HCT116 (cell line): ENCODE results near the gene ADGRL3. TPM values are rescaled to one million over a fixed set of nuclear protein-coding genes. Genes with fewer than 3 reads are reported as not detected.

Experiments
- ATAC-seq: fragments of 200-7000 bp; cut with Tn5 transposase; 2 replicates; pipeline ENCODE4 v1.9.1; 2020; ENCODE audit warnings: mild to moderate bottlenecking, moderate library complexity
- BruUV-seq: library from RNA; stranded (reverse); fragments of 400-500 nt; replicated peaks from 2 replicates; lab custom pipeline; 2021; lab: Mats Ljungman, UMichigan
- CTCF ChIA-PET: fragments of 300-600 bp; sonication (Branson Sonifier 250); formaldehyde crosslinking; loops from one replicate; lab custom pipeline; 2021; ENCODE audit warnings: antibody characterized with exemption; lab: Charles Lee
- POLR2A ChIA-PET: fragments of 300-600, 350-600 bp; sonication (Branson Sonifier 250); formaldehyde crosslinking; loops from one replicate; lab custom pipeline; 2021; ENCODE audit warnings: antibody characterized with exemption; lab: Charles Lee
- RAD21 ChIA-PET, 2 experiments: fragments of 300-600 bp; sonication (Branson Sonifier 250); formaldehyde crosslinking; loops; one replicate each; lab custom pipeline; 2023; ENCODE audit warnings: low total read pairs in 2 of 2; ENCODE audit not compliant: uncharacterized antibody in 2 of 2, unreplicated experiment in 2 of 2, low non-redundant PET in 1 of 2; lab: Charles Lee
- DNase-seq: peaks from one replicate; pipeline ENCODE4 v3.0.0-alpha.2; 2010; ENCODE audit warnings: low read depth, low spot score
- H2AFZ ChIP-seq: fragments of 200-600 bp; shearing (Covaris generic), sonication (generic); 2 replicates; pipeline ENCODE4 v1.6.1; 2017; ENCODE audit warnings: low read depth, mixed run types, mixed read lengths, antibody characterized with exemption, low read length; ENCODE audit not compliant: poor library complexity, severe bottlenecking
- H3K27ac ChIP-seq: 2 replicates; pipeline ENCODE4 v1.5.1; 2012; ENCODE audit warnings: low read depth, low read length
- H3K27me3 ChIP-seq: fragments of 200-600 bp; sonication (generic); 2 replicates; pipeline ENCODE4 v1.6.1; 2016; ENCODE audit warnings: mixed run types, low read length, mixed read lengths; ENCODE audit not compliant: insufficient read depth
- H3K36me3 ChIP-seq, 2 experiments: fragments of 200-500 bp in 1 of 2; fragments of 200-600 bp in 1 of 2; sonication (Bioruptor generic) in 1 of 2; sonication (generic) in 1 of 2; 2 replicates each; pipeline versions ENCODE4 v1.5.1 to v1.6.1; 2014 to 2016; ENCODE audit warnings: low read length in 2 of 2, inconsistent platforms in 1 of 2, mixed read lengths in 1 of 2, mixed run types in 1 of 2; ENCODE audit not compliant: insufficient read depth in 2 of 2, control insufficient read depth in 1 of 2
- H3K4me1 ChIP-seq, 2 experiments: fragments of 200-600 bp in 1 of 2; sonication (generic) in 1 of 2; 2 replicates each; pipeline versions ENCODE4 v1.5.1 to v1.6.1; 2012 to 2017; ENCODE audit warnings: low read length in 2 of 2, inconsistent platforms in 1 of 2, mild to moderate bottlenecking in 1 of 2, mixed read lengths in 1 of 2, mixed run types in 1 of 2, moderate library complexity in 1 of 2; ENCODE audit not compliant: insufficient read depth in 2 of 2, control insufficient read depth in 1 of 2
- H3K4me2 ChIP-seq: fragments of 200-600 bp; sonication (generic); 2 replicates; pipeline ENCODE4 v1.6.1; 2017; ENCODE audit warnings: mixed run types, low read length, mixed read lengths
- H3K4me3 ChIP-seq, 2 experiments: fragments of 200-600 bp in 1 of 2; sonication (generic) in 1 of 2; replicated peaks in 1 of 2; 2 replicates each; pipeline ENCODE4 v1.5.1; 2011 to 2016; ENCODE audit warnings: low read length in 2 of 2, control low read depth in 1 of 2, low read depth in 1 of 2, mild to moderate bottlenecking in 1 of 2, mixed read lengths in 1 of 2, mixed run types in 1 of 2
- H3K79me2 ChIP-seq: fragments of 200-600 bp; sonication (generic); 2 replicates; pipeline ENCODE4 v1.6.1; 2017; ENCODE audit warnings: mild to moderate bottlenecking, mixed run types, low read length, moderate library complexity, mixed read lengths; ENCODE audit not compliant: insufficient read depth
- H3K9ac ChIP-seq: fragments of 200-600 bp; sonication (generic); 2 replicates; pipeline ENCODE4 v1.6.1; 2016; ENCODE audit warnings: low read length, mixed read lengths
- H3K9me2 ChIP-seq: fragments of 200-600 bp; sonication (generic), shearing (Covaris generic); 2 replicates; pipeline ENCODE4 v1.6.1; 2017; ENCODE audit warnings: mixed run types, mild to moderate bottlenecking, moderate library complexity; ENCODE audit not compliant: insufficient read depth
- H3K9me3 ChIP-seq, 2 experiments: fragments of 200-500 bp in 1 of 2; fragments of 200-600 bp in 1 of 2; sonication (Bioruptor generic) in 1 of 2; sonication (generic) in 1 of 2; 2 replicates each; pipeline ENCODE4 v1.6.1; 2014 to 2017; ENCODE audit warnings: low read length in 2 of 2, mixed read lengths in 2 of 2, inconsistent platforms in 1 of 2, low read depth in 1 of 2, mild to moderate bottlenecking in 1 of 2, mixed run types in 1 of 2, moderate library complexity in 1 of 2; ENCODE audit not compliant: control insufficient read depth in 1 of 2, insufficient read depth in 1 of 2
- H4K20me1 ChIP-seq: fragments of 200-600 bp; sonication (generic), shearing (Covaris generic); 2 replicates; pipeline ENCODE4 v1.6.1; 2017; ENCODE audit warnings: mixed run types, mild to moderate bottlenecking, moderate library complexity; ENCODE audit not compliant: insufficient read depth
- CBX3 ChIP-seq: IDR thresholded peaks from 2 replicates; pipeline ENCODE4 v1.6.1; 2012; ENCODE audit warnings: low read depth
- CEBPB ChIP-seq: IDR thresholded peaks from 2 replicates; pipeline ENCODE4 v1.6.1; 2012; ENCODE audit warnings: low read depth
- ELF1 ChIP-seq: IDR thresholded peaks from 2 replicates; pipeline ENCODE4 v1.6.1; 2012; ENCODE audit warnings: low read depth, borderline replicate concordance
- EZH2phosphoT487 ChIP-seq: fragments of 200-600 bp; IDR thresholded peaks from 2 replicates; pipeline ENCODE4 v1.6.1; 2018; ENCODE audit warnings: antibody characterized with exemption, borderline replicate concordance
- JUND ChIP-seq: IDR thresholded peaks from 2 replicates; pipeline ENCODE4 v1.6.1; 2012
- SIN3A ChIP-seq: IDR thresholded peaks from 2 replicates; pipeline ENCODE4 v1.6.1; 2012; ENCODE audit warnings: low read depth
- SRF ChIP-seq: IDR thresholded peaks from 2 replicates; pipeline ENCODE4 v1.6.1; 2012; ENCODE audit warnings: low read depth
- TCF7L2 ChIP-seq: IDR thresholded peaks from 2 replicates; pipeline ENCODE4 v1.7.0; 2011; ENCODE audit warnings: borderline replicate concordance, inconsistent platforms; ENCODE audit not compliant: insufficient read depth, insufficient read length; ENCODE audit errors: extremely low read depth
- YY1 ChIP-seq: IDR thresholded peaks from 2 replicates; pipeline ENCODE4 v1.6.1; 2011; ENCODE audit warnings: low read length, low read depth, moderate library complexity, mild to moderate bottlenecking; ENCODE audit not compliant: insufficient replicate concordance; ENCODE audit errors: extremely low read depth
- ZFX ChIP-seq: fragments of 450-650 bp; IDR thresholded peaks from 2 replicates; pipeline ENCODE4 v1.6.1; 2017
- intact Hi-C: fragments of 100-400 bp; cut with micrococcal nuclease; formaldehyde crosslinking; loops from 2 replicates; pipeline ENCODE4 v1.10.0; 2022
- total RNA-seq: library from RNA; stranded (reverse); gene quantifications from one replicate; pipeline ENCODE4 v1.2.1, GENCODE V29; 2021; ENCODE audit not compliant: unreplicated experiment
- TF ChIP-seq, protein P1 (sequence below), 3 experiments: fragments of 200-600 bp in 1 of 3; sonication (generic) in 1 of 3; IDR thresholded peaks in 2 of 3; conservative IDR thresholded peaks in 1 of 3; 2 replicates each; pipeline ENCODE4 v1.5.1; 2012 to 2017; ENCODE audit warnings: low read depth in 2 of 3, low read length in 2 of 3, antibody characterized with exemption in 1 of 3, borderline replicate concordance in 1 of 3, control low read depth in 1 of 3, mild to moderate bottlenecking in 1 of 3, mixed read lengths in 1 of 3, mixed run types in 1 of 3, moderate library complexity in 1 of 3; ENCODE audit not compliant: insufficient read depth in 1 of 3
- TF ChIP-seq, protein P2 (sequence below): IDR thresholded peaks from 2 replicates; pipeline ENCODE4 v1.6.1; 2011; ENCODE audit warnings: mild to moderate bottlenecking, low read length, moderate library complexity; ENCODE audit not compliant: insufficient replicate concordance; ENCODE audit errors: extremely low read depth

Gene ADGRL3
- total RNA-seq, 1 experiment from 2014 or later, result not detected

DNA sequence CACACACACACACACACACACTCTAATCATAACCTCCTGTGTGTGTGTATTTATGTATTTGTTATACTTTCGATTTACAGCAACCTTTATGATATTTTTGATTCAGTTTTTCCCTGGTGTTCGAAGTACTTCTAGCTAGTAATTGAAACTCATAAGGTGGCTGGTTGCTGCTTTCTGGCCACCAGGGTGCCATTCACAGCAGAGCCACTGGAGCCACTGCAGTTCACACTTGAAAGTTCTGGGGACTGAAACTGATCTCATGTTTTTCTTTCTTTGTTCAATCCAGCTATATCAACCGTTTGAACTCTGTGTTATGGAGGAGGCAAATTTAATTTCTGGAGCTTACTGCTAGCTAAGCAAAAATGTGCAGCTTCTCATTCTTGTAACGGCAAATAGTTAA is 419.4 kb downstream of the ADGRL3 start:
- no peaks in the 10 kb centered on the region for H3K27me3 ChIP-seq
- CTCF ChIA-PET, result no interaction called here
- no peak overlapping the region for H3K4me3 ChIP-seq
- H3K36me3 ChIP-seq, result no peaks in the 10 kb centered on the region; a peak in 1 of 4 replicates
- POLR2A ChIA-PET, result no interaction called here
- H3K79me2 ChIP-seq, result no peaks in the 10 kb centered on the region
- BruUV-seq, result no TSS peak
- RAD21 ChIA-PET, result no interaction called here
- H3K9me3 ChIP-seq, result peaks cover 0 to 24% of the 10 kb centered on the region in 2 experiments; a peak in 2 of 4 replicates
- H3K4me1 ChIP-seq, result no peaks in the 10 kb centered on the region
- no peak overlapping the region for H3K4me2 ChIP-seq
- no peaks in the 10 kb centered on the region for H4K20me1 ChIP-seq
- H3K27ac ChIP-seq, result no peak overlapping the region
- H3K9ac ChIP-seq, result no peak overlapping the region
- intact Hi-C loops, result no loop called here
- no peak for DNase-seq
- no peaks in the 10 kb centered on the region for H3K9me2 ChIP-seq
- H2AFZ ChIP-seq, result no peak overlapping the region
- no peak for ATAC-seq
- TF ChIP-seq YY1 (no peak), CEBPB (no peak), SRF (no peak), JUND (no peak), ZFX (no peak), TCF7L2 (no peak), CBX3 (no peak), EZH2phosphoT487 (no peak), ELF1 (no peak), SIN3A (no peak)
- TF ChIP-seq, protein P1, sequence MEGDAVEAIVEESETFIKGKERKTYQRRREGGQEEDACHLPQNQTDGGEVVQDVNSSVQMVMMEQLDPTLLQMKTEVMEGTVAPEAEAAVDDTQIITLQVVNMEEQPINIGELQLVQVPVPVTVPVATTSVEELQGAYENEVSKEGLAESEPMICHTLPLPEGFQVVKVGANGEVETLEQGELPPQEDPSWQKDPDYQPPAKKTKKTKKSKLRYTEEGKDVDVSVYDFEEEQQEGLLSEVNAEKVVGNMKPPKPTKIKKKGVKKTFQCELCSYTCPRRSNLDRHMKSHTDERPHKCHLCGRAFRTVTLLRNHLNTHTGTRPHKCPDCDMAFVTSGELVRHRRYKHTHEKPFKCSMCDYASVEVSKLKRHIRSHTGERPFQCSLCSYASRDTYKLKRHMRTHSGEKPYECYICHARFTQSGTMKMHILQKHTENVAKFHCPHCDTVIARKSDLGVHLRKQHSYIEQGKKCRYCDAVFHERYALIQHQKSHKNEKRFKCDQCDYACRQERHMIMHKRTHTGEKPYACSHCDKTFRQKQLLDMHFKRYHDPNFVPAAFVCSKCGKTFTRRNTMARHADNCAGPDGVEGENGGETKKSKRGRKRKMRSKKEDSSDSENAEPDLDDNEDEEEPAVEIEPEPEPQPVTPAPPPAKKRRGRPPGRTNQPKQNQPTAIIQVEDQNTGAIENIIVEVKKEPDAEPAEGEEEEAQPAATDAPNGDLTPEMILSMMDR (IDR thresholded peaks at IDR 0.05 in 2 of 3, conservative IDR thresholded peaks at IDR 0.05 in 1 of 3; ENCODE audit: borderline replicate concordance in 1 of 3, insufficient read depth in 1 of 3, low read depth in 2 of 3, low read length in 2 of 3), result no peak
- TF ChIP-seq, protein P2, sequence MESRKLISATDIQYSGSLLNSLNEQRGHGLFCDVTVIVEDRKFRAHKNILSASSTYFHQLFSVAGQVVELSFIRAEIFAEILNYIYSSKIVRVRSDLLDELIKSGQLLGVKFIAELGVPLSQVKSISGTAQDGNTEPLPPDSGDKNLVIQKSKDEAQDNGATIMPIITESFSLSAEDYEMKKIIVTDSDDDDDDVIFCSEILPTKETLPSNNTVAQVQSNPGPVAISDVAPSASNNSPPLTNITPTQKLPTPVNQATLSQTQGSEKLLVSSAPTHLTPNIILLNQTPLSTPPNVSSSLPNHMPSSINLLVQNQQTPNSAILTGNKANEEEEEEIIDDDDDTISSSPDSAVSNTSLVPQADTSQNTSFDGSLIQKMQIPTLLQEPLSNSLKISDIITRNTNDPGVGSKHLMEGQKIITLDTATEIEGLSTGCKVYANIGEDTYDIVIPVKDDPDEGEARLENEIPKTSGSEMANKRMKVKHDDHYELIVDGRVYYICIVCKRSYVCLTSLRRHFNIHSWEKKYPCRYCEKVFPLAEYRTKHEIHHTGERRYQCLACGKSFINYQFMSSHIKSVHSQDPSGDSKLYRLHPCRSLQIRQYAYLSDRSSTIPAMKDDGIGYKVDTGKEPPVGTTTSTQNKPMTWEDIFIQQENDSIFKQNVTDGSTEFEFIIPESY, result no peak
- TF ChIP-seq, all 23 proteins: peak for 0
